ENCODE data around the gene IGSF3.
"Not testable (repeated sequence)": the region's sequence is repeated elsewhere in the genome, so short reads cannot be mapped to it uniquely, and the experiment has no call there.

- TF ChIP-seq CTCF, POLR2A, EP300 (IDR thresholded peaks at IDR 0.05): not testable (repeated sequence)
These were observed 75.5 kb downstream of the IGSF3 start for GRCh38 chr1:116591951-116592605.
